BLaER1 treated with 17β-estradiol and CSF1 and Interleukin-3, amounts not matched to agents 10 nM and 100 nM (cell line): ENCODE measurements around the gene PRKAR1B.
A peak's percentile ranks its signal among the peaks of the same experiment; 100 is the strongest.

ENCODE experiments used
- H3K27ac ChIP-seq, 11 experiments: shearing (Covaris generic); formaldehyde crosslinking; 2 replicates each; pipeline ENCODE4 v1.8.1; 2022
- H3K27me3 ChIP-seq, 11 experiments: shearing (Covaris generic); formaldehyde crosslinking; 2 replicates each; pipeline ENCODE4 v1.8.1; 2022
- H3K36me3 ChIP-seq, 11 experiments: shearing (Covaris generic); formaldehyde crosslinking; 2 replicates each; pipeline ENCODE4 v1.8.1; 2022
- H3K4me1 ChIP-seq, 10 experiments: shearing (Covaris generic); formaldehyde crosslinking; 2 replicates each; pipeline ENCODE4 v1.8.1; 2022
- H3K4me2 ChIP-seq, 11 experiments: shearing (Covaris generic); formaldehyde crosslinking; 2 replicates each; pipeline ENCODE4 v1.8.1; 2022
- H3K4me3 ChIP-seq, 10 experiments: shearing (Covaris generic); formaldehyde crosslinking; 2 replicates each; pipeline ENCODE4 v1.8.1; 2022
- H3K9ac ChIP-seq, 11 experiments: shearing (Covaris generic); formaldehyde crosslinking; 2 replicates each; pipeline ENCODE4 v1.8.1; 2022
- H3K9me3 ChIP-seq, 11 experiments: shearing (Covaris generic); formaldehyde crosslinking; replicated peaks in 1 of 11; 2 replicates each; pipeline ENCODE4 v1.8.1; 2022
- H4K20me1 ChIP-seq, 11 experiments: shearing (Covaris generic); formaldehyde crosslinking; 2 replicates each; pipeline ENCODE4 v1.8.1; 2022
- Cebpa-rat ChIP-seq, 11 experiments: shearing (Covaris generic); IDR thresholded peaks; 2 replicates each; pipeline ENCODE4 v1.8.1; 2022

The PRKAR1B gene

DNA sequence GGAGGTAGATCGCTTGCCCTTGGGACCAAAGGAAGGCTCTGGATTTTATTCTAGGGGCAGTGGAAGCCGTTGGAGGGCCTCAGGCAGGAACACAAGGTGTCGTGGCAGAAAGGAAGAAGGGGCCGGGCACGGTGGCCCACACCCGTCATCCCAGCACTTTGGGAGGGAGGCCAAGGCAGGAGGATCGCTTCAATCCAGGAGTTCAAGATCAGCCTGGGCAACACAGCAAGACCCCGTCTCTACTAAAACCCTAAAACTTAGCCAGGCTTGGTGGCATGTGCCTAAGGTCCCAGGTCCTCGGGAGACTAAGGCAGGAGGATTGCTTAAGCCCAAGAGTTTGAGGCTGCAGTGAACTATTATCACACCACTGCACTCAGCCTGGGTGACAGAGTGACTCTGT lies 202.3 kb downstream of the PRKAR1B start:
- no peak for TF ChIP-seq Cebpa-rat (IDR thresholded peaks at IDR 0.05)
- peaks cover 8 to 60% (median 30%) of the 10 kb centered on the region in 11 experiments; a peak in 19 of 22 replicates for H4K20me1 ChIP-seq
- H3K9me3 ChIP-seq: peaks cover 0 to 15% (median 10%) of the 10 kb centered on the region in 11 experiments; a peak in 15 of 22 replicates
- H3K27ac ChIP-seq: no peak overlapping the region
- H3K4me3 ChIP-seq: no peak overlapping the region
- H3K4me2 ChIP-seq: peak overlapping the region in 3 of 11 experiments; percentile 3 to 15 (median 6); a peak in 1 of 22 replicates
- peaks cover 33 to 54% (median 41%) of the 10 kb centered on the region in 10 experiments for H3K4me1 ChIP-seq
- peaks cover 55 to 70% (median 61%) of the 10 kb centered on the region in 11 experiments for H3K27me3 ChIP-seq
- H3K36me3 ChIP-seq: no peaks in the 10 kb centered on the region
- H3K9ac ChIP-seq: no peak overlapping the region

DNA sequence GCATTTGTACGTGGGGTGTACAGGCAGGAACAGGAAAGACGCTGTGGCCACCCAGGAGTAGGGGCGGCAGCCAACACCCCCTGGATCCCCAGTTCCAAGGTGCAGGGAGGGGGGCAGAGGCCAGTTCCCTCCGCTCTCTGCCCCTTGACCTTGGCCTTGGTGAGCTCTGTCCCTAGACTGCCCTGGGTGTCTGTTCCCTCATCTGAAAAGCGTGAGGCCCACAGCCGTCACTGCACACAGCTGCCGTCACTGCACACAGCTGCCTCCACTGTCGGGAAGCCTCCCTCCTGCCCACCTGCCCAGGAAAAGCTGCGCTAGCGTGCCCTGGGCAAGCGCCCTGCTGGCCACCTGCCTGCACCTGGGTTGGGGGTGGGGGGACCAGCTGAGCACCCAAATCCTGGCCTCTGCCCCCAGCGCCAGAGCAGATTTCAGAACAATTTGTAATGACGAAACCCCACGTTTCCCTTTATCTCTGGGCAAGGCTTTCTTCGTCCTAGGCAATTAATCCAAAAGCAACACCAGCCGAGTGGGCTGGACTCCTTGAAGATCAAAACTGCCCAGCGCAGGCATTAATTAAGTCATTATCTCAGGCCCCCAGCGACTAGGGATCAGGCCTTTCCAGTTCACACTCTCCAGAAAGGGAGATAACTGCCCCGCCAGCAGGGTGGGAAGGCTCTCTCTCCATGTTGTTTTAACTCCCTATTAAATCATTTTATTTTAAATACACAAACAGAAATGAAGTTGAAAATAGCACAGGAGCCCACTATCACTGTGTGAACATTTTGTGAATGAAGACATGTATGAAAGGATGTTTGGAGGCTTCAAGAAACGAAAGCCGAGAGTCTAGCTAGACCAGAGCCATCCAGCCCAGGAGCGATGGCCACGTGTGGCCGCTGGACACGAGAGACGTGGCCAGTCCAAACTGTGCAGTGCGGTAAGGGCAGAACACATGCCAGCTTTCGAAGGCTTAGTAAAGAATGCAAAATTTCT lies 203.4 kb downstream of the PRKAR1B start:
- Histone ChIP-seq H3K9ac (peak overlapping the region in 1 of 11 experiments; percentile 46; a peak in 1 of 22 replicates), H3K27ac (no peak overlapping the region), H3K27me3 (peaks cover 59 to 81% (median 71%) of the 10 kb centered on the region in 11 experiments), H3K9me3 (peaks cover 0 to 15% (median 10%) of the 10 kb centered on the region in 11 experiments; a peak in 15 of 22 replicates), H4K20me1 (peaks cover 8 to 63% (median 33%) of the 10 kb centered on the region in 11 experiments; a peak in 19 of 22 replicates), H3K4me1 (peaks cover 33 to 54% (median 45%) of the 10 kb centered on the region in 10 experiments), H3K4me3 (0 out of 20 replicates have a peak overlapping the region, but pooled peaks of 1 of the 10 experiments have one; percentile 12), H3K36me3 (no peaks in the 10 kb centered on the region), H3K4me2 (peak overlapping the region; percentile 89 to 99 (median 96); a peak in 21 of 22 replicates)
- no peak for TF ChIP-seq Cebpa-rat (IDR thresholded peaks at IDR 0.05)

DNA sequence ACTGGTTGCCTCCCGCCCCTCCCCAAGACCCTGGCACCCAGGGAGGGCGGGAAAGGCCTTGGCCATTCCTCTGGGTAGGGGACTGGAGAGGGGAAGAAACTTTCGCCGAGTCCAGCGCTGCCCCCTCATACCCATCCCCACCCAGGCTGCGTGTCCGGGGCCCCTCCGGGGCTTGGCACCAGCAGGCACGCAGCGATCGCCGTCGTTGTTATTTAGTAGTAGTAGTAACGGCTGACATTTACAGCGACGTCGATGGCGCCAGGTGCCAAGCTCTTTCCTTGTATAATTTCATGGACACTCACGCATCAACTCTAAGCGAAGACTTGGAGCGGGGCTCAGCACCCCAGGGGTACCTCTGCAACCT lies 204.1 kb downstream of the PRKAR1B start:
- H3K4me1 ChIP-seq: peaks cover 34 to 56% (median 51%) of the 10 kb centered on the region in 10 experiments
- H3K4me2 ChIP-seq: peak overlapping the region; percentile 89 to 99 (median 96)
- H3K36me3 ChIP-seq: no peaks in the 10 kb centered on the region
- peak overlapping the region; percentile 57 to 78 (median 68); a peak in 18 of 20 replicates for H3K4me3 ChIP-seq
- TF ChIP-seq Cebpa-rat (IDR thresholded peaks at IDR 0.05): no peak
- peaks cover 8 to 68% (median 39%) of the 10 kb centered on the region in 11 experiments; a peak in 19 of 22 replicates for H4K20me1 ChIP-seq
- H3K9me3 ChIP-seq: peaks cover 0 to 13% (median 9%) of the 10 kb centered on the region in 11 experiments; a peak in 15 of 22 replicates
- H3K27ac ChIP-seq: peak overlapping the region in 4 of 11 experiments; percentile 18 to 70 (median 48); a peak in 5 of 22 replicates
- H3K9ac ChIP-seq: peak overlapping the region in 5 of 11 experiments; percentile 24 to 56 (median 45); a peak in 5 of 22 replicates
- peaks cover 61 to 88% (median 78%) of the 10 kb centered on the region in 11 experiments for H3K27me3 ChIP-seq

DNA sequence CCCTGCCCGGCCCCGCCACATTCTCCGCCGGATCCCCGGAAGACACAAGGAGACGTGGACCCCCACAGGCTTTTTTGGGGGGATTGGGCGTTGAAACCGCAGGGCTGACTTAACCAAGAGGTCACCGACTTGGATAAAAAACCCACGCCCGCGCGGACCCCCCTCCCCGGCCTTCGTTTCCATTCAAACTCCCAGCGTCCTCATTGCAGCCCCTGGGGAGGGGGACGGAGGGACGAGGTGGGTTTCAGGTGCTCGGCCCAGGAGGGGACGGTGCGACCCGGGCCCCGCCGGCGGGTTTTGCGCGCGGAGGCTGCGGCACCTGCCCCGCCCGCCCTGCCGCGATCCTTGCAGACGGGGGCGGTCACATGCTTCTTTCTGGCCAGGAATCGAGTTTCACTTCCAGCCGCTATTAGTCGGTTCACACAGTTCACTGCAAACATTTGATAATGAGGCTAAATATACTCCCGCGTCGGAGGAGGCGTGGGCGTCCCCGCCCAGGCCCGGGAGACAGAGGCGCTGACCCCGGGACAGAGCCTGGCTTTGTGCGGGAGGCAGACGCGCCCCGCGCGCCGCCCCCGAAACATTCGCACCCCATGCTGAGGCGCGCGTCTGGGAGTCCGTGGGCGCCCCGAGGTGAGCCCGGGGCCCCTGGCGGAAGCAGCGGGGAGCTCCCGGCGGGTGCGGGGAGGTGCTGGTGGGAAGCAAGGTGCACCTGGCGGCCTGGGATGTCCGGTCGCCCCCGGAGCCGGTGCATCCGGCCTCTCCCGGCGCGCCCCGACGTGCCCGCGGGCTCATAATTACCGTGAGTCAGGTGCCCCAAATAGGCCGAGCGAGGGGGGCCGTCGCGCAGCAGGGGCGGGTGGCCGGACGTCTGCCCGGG lies 204.8 kb downstream of the PRKAR1B start:
- H3K9me3 ChIP-seq: peaks cover 0 to 6% (median 4%) of the 10 kb centered on the region in 11 experiments; a peak in 14 of 22 replicates
- peak overlapping the region; percentile 57 to 78 (median 68) for H3K4me3 ChIP-seq
- peaks cover 67 to 95% (median 85%) of the 10 kb centered on the region in 11 experiments for H3K27me3 ChIP-seq
- peak overlapping the region in 9 of 11 experiments; percentile 9 to 67 (median 45); a peak in 13 of 22 replicates for H3K9ac ChIP-seq
- peaks cover 40 to 62% (median 57%) of the 10 kb centered on the region in 10 experiments for H3K4me1 ChIP-seq
- H3K36me3 ChIP-seq: no peaks in the 10 kb centered on the region
- peak overlapping the region; percentile 89 to 99 (median 96) for H3K4me2 ChIP-seq
- TF ChIP-seq Cebpa-rat (IDR thresholded peaks at IDR 0.05): no peak
- peaks cover 8 to 74% (median 45%) of the 10 kb centered on the region in 11 experiments; a peak in 20 of 22 replicates for H4K20me1 ChIP-seq
- H3K27ac ChIP-seq: peak overlapping the region in 8 of 11 experiments; percentile 2 to 70 (median 34); a peak in 11 of 22 replicates

DNA sequence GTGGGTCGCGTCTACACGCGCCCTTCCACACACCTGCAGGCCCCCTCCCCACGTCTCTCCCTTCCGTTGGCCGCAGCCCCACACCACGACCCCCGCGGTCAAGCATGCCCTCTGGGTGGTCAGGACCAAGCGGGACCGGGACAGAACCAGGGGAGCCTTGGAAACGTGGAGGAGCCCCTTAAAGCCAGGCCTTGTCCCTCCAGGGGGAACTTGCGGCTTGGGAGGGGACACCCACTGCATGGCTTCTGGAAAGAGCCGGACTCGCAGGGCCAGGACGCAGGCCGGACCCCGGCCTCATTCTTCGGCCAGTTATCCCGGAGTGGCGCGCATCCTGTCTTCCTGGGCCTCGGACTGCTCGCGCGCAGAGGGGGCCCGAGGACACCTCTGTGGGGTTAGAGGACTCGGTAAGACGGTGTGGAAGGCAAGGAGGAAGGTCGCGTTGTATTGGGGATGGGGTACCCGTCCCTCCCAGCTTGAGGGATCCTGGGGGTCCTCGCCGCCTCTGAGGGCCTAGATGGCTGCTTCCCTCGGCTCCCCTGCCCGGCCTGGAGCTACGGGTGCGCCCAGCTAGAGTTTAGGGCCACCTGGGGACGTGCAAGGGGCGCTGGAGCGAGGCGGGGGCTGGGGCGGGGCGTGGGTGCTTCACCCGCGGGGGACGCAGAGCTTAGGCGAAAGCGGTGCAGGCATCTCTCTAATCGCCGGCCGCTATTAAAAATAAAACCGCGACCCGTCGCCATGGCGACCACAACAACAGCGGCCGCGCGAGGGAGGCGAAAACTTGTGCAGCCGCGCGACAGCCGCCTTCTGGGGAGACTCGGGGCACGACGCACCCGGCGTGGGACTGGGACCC lies 205.6 kb downstream of the PRKAR1B start:
- Histone ChIP-seq H4K20me1 (peaks cover 8 to 82% (median 54%) of the 10 kb centered on the region in 11 experiments; a peak in 20 of 22 replicates), H3K4me1 (peaks cover 43 to 71% (median 65%) of the 10 kb centered on the region in 10 experiments), H3K4me2 (peak overlapping the region; percentile 89 to 99 (median 96)), H3K27me3 (peaks cover 75 to 100% (median 93%) of the 10 kb centered on the region in 11 experiments), H3K36me3 (no peaks in the 10 kb centered on the region), H3K4me3 (peak overlapping the region; percentile 57 to 78 (median 68)), H3K9ac (peak overlapping the region in 9 of 11 experiments; percentile 9 to 67 (median 46); a peak in 12 of 22 replicates), H3K27ac (peak overlapping the region in 5 of 11 experiments; percentile 2 to 70 (median 21); a peak in 9 of 22 replicates), H3K9me3 (no peaks in the 10 kb centered on the region)
- no peak for TF ChIP-seq Cebpa-rat (IDR thresholded peaks at IDR 0.05)

DNA sequence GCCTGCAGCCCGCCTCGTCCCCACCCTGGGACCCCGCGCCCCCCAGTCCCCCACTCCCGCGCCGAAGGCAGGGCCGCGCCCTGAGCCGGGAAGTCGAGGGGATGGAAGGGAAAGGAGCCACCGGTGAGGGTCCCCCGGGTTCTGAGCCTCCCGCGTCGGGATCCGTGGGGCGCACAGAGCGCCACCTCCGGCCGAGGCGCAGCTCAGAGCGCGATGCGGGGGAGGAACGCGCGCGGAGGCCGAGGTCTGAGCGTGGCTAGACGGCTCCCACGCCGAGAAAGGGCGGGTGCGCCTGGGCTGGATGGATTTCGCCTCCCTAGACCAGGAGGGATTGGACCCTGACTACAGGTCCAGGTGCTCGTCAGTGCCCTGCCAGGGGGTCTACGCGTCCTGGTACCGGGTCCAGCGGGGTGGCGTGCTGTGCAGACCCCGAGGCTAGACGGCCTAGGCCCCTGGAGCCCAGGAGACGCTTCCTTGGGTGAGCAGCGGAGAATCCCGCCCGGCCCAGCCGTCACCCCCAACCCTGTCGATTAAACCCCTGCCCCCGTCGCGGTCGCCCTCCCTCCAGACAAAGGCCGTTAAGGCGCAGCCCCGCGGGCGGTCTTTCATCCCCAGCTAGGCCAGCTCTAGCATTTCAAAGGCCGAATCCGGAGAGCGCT lies 206.4 kb downstream of the PRKAR1B start:
- peak overlapping the region; percentile 89 to 99 (median 96) for H3K4me2 ChIP-seq
- H3K4me1 ChIP-seq: peaks cover 43 to 71% (median 65%) of the 10 kb centered on the region in 10 experiments
- peaks cover 9 to 87% (median 54%) of the 10 kb centered on the region in 11 experiments; a peak in 20 of 22 replicates for H4K20me1 ChIP-seq
- H3K9ac ChIP-seq: peak overlapping the region in 6 of 11 experiments; percentile 46 to 80 (median 58); a peak in 7 of 22 replicates
- H3K27me3 ChIP-seq: peaks cover 77 to 100% (median 98%) of the 10 kb centered on the region in 11 experiments
- no peak for TF ChIP-seq Cebpa-rat (IDR thresholded peaks at IDR 0.05)
- peak overlapping the region; percentile 66 to 78 (median 68); a peak in 19 of 20 replicates for H3K4me3 ChIP-seq
- H3K36me3 ChIP-seq: no peaks in the 10 kb centered on the region
- no peaks in the 10 kb centered on the region for H3K9me3 ChIP-seq
- peak overlapping the region in 3 of 11 experiments; percentile 13 to 70 (median 37); a peak in 5 of 22 replicates for H3K27ac ChIP-seq
